DND-41 (cell line): ENCODE results near the gene LY6G6D.
A peak's percentile ranks its signal among the peaks of the same experiment; 100 is the strongest.

Source experiments
- ATAC-seq: fragments of 200-7000 bp; cut with Tn5 transposase; 3 replicates; pipeline ENCODE4 v1.9.1; 2021; ENCODE audit warnings: low read depth; ENCODE audit not compliant: insufficient read depth
- DNase-seq: peaks from one replicate; pipeline ENCODE4 v3.0.0-alpha.2; 2020
- H2AFZ ChIP-seq: 2 replicates; pipeline ENCODE4 v1.6.0; 2012; ENCODE audit warnings: low read depth, low read length
- H3K27ac ChIP-seq: 2 replicates; pipeline ENCODE4 v1.5.1; 2012; ENCODE audit warnings: low read length, inconsistent platforms
- H3K27me3 ChIP-seq: fragments of 200-600 bp; sonication (generic); 2 replicates; pipeline ENCODE4 v1.6.0; 2012; ENCODE audit warnings: low read length, mild to moderate bottlenecking, inconsistent platforms; ENCODE audit not compliant: insufficient read depth, poor library complexity
- H3K36me3 ChIP-seq: 2 replicates; pipeline ENCODE4 v1.5.1; 2012; ENCODE audit warnings: low read length, inconsistent platforms; ENCODE audit not compliant: insufficient read depth
- H3K4me1 ChIP-seq: 2 replicates; pipeline ENCODE4 v1.5.1; 2012; ENCODE audit warnings: mild to moderate bottlenecking, low read length; ENCODE audit not compliant: insufficient read depth
- H3K4me2 ChIP-seq: 2 replicates; pipeline ENCODE4 v1.6.0; 2012; ENCODE audit warnings: mild to moderate bottlenecking, moderate library complexity, low read length, inconsistent platforms; ENCODE audit not compliant: insufficient read depth
- H3K4me3 ChIP-seq, 2 experiments: fragments of 200-600 bp in 1 of 2; shearing (Covaris generic) in 1 of 2; 2 replicates each; pipeline ENCODE4 v1.5.1; 2012 to 2016; ENCODE audit warnings: inconsistent platforms in 2 of 2, low read length in 2 of 2, mild to moderate bottlenecking in 2 of 2, low read depth in 1 of 2, moderate library complexity in 1 of 2
- H3K79me2 ChIP-seq: 2 replicates; pipeline ENCODE4 v1.6.0; 2012; ENCODE audit warnings: low read length, inconsistent platforms; ENCODE audit not compliant: insufficient read depth
- H3K9ac ChIP-seq: 2 replicates; pipeline ENCODE4 v1.6.0; 2012; ENCODE audit warnings: low read depth, mild to moderate bottlenecking, inconsistent platforms, low read length, moderate library complexity
- H3K9me3 ChIP-seq: 2 replicates; pipeline ENCODE4 v1.5.1; 2012; ENCODE audit warnings: low read length, moderate library complexity, mild to moderate bottlenecking, inconsistent platforms; ENCODE audit not compliant: insufficient read depth, severe bottlenecking
- H4K20me1 ChIP-seq: 2 replicates; pipeline ENCODE4 v1.6.0; 2012; ENCODE audit warnings: low read length; ENCODE audit not compliant: insufficient read depth
- EZH2 ChIP-seq: IDR thresholded peaks from 3 replicates; pipeline ENCODE4 v1.6.1; 2012; ENCODE audit warnings: borderline replicate concordance, low read depth, mild to moderate bottlenecking, moderate library complexity, low read length, inconsistent platforms; ENCODE audit not compliant: severe bottlenecking
- TF ChIP-seq, protein P1 (sequence below): IDR thresholded peaks from 2 replicates; pipeline ENCODE4 v1.5.1; 2012; ENCODE audit warnings: borderline replicate concordance, low read length, moderate library complexity, mild to moderate bottlenecking; ENCODE audit not compliant: poor library complexity, severe bottlenecking; ENCODE audit errors: extremely low read depth

The LY6G6D gene

GRCh38 chr6:31737315-31737990, 22.3 kb downstream of the LY6G6D start:
- Histone ChIP-seq H3K9ac (peak overlapping the region; percentile 99), H3K4me3 (peak overlapping the region in 1 of 2 experiments; percentile 62; a peak in 2 of 4 replicates), H4K20me1 (peaks cover 19% of the 10 kb centered on the region), H3K27me3 (no peaks in the 10 kb centered on the region), H3K27ac (peak overlapping the region; percentile 96), H2AFZ (no peak overlapping the region), H3K36me3 (peaks cover 33% of the 10 kb centered on the region), H3K4me2 (peak overlapping the region; percentile 76), H3K4me1 (peaks cover 74% of the 10 kb centered on the region), H3K79me2 (peaks cover 67% of the 10 kb centered on the region), H3K9me3 (no peaks in the 10 kb centered on the region)
- DNase-seq: peak; percentile 62
- no peak for TF ChIP-seq EZH2
- TF ChIP-seq, protein P1, sequence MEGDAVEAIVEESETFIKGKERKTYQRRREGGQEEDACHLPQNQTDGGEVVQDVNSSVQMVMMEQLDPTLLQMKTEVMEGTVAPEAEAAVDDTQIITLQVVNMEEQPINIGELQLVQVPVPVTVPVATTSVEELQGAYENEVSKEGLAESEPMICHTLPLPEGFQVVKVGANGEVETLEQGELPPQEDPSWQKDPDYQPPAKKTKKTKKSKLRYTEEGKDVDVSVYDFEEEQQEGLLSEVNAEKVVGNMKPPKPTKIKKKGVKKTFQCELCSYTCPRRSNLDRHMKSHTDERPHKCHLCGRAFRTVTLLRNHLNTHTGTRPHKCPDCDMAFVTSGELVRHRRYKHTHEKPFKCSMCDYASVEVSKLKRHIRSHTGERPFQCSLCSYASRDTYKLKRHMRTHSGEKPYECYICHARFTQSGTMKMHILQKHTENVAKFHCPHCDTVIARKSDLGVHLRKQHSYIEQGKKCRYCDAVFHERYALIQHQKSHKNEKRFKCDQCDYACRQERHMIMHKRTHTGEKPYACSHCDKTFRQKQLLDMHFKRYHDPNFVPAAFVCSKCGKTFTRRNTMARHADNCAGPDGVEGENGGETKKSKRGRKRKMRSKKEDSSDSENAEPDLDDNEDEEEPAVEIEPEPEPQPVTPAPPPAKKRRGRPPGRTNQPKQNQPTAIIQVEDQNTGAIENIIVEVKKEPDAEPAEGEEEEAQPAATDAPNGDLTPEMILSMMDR: no peak
- ATAC-seq: no peak

- Histone ChIP-seq H3K4me2 (peak overlapping the region; percentile 76), H3K4me3 (peak overlapping the region; percentile 4 to 62; a peak in 3 of 4 replicates), H3K9ac (peak overlapping the region; percentile 99), H3K4me1 (peaks cover 74% of the 10 kb centered on the region), H3K27ac (peak overlapping the region; percentile 96), H3K9me3 (no peaks in the 10 kb centered on the region), H4K20me1 (peaks cover 17% of the 10 kb centered on the region), H3K79me2 (peaks cover 70% of the 10 kb centered on the region), H3K36me3 (peaks cover 35% of the 10 kb centered on the region), H2AFZ (no peak overlapping the region), H3K27me3 (no peaks in the 10 kb centered on the region)
- TF ChIP-seq EZH2: no peak
- TF ChIP-seq, protein P1: peak; percentile 65
- peak; percentile 89 for DNase-seq
- peak; percentile 47 for ATAC-seq
Observed at GRCh38 chr6:31737991-31738979, 23.1 kb downstream of the LY6G6D start.

GRCh38 chr6:31739639-31740396, 24.7 kb downstream of the LY6G6D start, which contains the start of gene MSH5:
TSS of gene MSH5 (plus strand) at chr6:31740005. CDS start at chr6:31740467, 462 bp downstream.
- TF ChIP-seq, protein P1: no peak
- TF ChIP-seq EZH2: no peak
- peaks cover 60% of the 10 kb centered on the region for H3K4me1 ChIP-seq
- peaks cover 38% of the 10 kb centered on the region for H3K36me3 ChIP-seq
- no peaks in the 10 kb centered on the region for H3K9me3 ChIP-seq
- H3K27ac ChIP-seq: peak within 1 kb of the TSS; percentile 99
- peaks cover 56% of the 10 kb centered on the region for H3K79me2 ChIP-seq
- H3K4me3 ChIP-seq: peak within 1 kb of the TSS; percentile 68 to 86
- DNase-seq: peak; percentile 99
- H4K20me1 ChIP-seq: peaks cover 3% of the 10 kb centered on the region
- peak within 1 kb of the TSS; percentile 99 for H3K9ac ChIP-seq
- no peaks in the 10 kb centered on the region for H3K27me3 ChIP-seq
- peak within 1 kb of the TSS; percentile 76 for H3K4me2 ChIP-seq
- H2AFZ ChIP-seq: peak within 1 kb of the TSS; percentile 61
- ATAC-seq: peak; percentile 82
